ENCODE results near the gene CTNNA1.
"Not testable (repeated sequence)": the region's sequence is repeated elsewhere in the genome, so short reads cannot be mapped to it uniquely, and the experiment has no call there.

CTNNA1 gene

DNA sequence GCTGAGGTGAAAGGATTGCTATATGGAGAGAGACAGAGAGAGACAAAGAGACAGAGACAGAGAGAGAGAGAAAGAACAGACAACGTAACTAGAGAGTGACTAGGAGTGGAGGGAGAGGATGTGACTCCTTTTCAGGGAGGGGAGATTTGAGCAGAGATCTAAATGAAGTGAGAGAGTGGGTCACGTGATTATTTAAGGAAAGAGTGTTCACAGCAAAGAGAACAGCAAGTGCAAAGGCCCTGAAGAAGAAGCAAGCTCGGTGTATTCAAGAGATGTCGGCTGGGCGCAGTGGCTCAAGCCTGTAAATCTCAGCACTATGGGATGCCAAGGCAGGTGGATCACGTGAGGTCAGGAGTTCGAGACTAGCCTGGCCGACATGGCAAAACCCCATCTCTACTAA is 40.9 kb upstream of the CTNNA1 start:
- H3K4me1 ChIP-seq (ENCODE audit: control insufficient read depth, insufficient read depth, low read length), result peaks cover 1% of the 10 kb centered on the region; the same call in 1 of the 2 replicates
- H3K27me3 ChIP-seq (ENCODE audit: control insufficient read depth, insufficient read depth, low read length), result no peaks in the 10 kb centered on the region
- no CpG with 5 or more reads among the region's 8 CpGs for WGBS (ENCODE audit: insufficient coverage, insufficient read length)

GRCh38 chr5:138712791-138713190 is 40.4 kb upstream of the CTNNA1 start:
- no peaks in the 10 kb centered on the region for H3K36me3 ChIP-seq (ENCODE audit: control insufficient read depth, insufficient read depth, low read length)
- no peaks in the 10 kb centered on the region for H3K9me3 ChIP-seq (ENCODE audit: control insufficient read depth, insufficient read depth, low read length)
- DNase-seq (ENCODE audit: low read depth, low spot score), result no peak
- no peak overlapping the region for H3K27ac ChIP-seq (ENCODE audit: low read length)
- H3K4me3 ChIP-seq (ENCODE audit: low read length), result no peak overlapping the region
- WGBS (ENCODE audit: insufficient coverage, insufficient read length), result no CpG with 5 or more reads among the region's 5 CpGs
- H3K4me1 ChIP-seq (ENCODE audit: control insufficient read depth, insufficient read depth, low read length), result peaks cover 1% of the 10 kb centered on the region; the same call in 1 of the 2 replicates
- no peaks in the 10 kb centered on the region for H3K27me3 ChIP-seq (ENCODE audit: control insufficient read depth, insufficient read depth, low read length)

More for the DNA sequence above, 40.9 kb upstream of the CTNNA1 start:
- no peak for DNase-seq (ENCODE audit: low read depth, low spot score)
- H3K36me3 ChIP-seq (ENCODE audit: control insufficient read depth, insufficient read depth, low read length), result no peaks in the 10 kb centered on the region
- H3K9me3 ChIP-seq (ENCODE audit: control insufficient read depth, insufficient read depth, low read length), result no peaks in the 10 kb centered on the region
- no peak overlapping the region for H3K27ac ChIP-seq (ENCODE audit: low read length)
- no peak overlapping the region for H3K4me3 ChIP-seq (ENCODE audit: low read length)

DNA sequence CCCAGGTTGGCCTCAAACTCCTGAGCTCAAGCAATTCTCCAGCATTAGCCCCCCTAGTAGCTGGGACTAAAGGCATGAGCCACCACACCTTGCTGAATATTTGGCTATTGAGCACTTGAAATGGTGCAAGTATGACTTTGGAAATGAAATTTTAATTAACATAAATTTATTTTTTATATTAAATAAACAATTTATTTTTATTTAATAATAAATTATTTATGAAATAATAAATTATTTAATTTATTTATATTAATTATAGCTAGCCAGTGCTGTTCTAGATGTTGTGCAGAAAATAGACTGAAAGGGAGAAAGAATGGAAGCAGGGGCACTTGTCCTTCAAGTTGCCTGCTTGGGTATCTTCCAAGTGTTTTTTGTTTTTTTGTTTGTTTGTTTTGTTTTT is 40.0 kb upstream of the CTNNA1 start:
- no peak for DNase-seq (ENCODE audit: low read depth, low spot score)
- no peak overlapping the region for H3K27ac ChIP-seq (ENCODE audit: low read length)
- no peaks in the 10 kb centered on the region for H3K27me3 ChIP-seq (ENCODE audit: control insufficient read depth, insufficient read depth, low read length)
- H3K4me3 ChIP-seq (ENCODE audit: low read length), result no peak overlapping the region
- H3K4me1 ChIP-seq (ENCODE audit: control insufficient read depth, insufficient read depth, low read length), result peaks cover 1% of the 10 kb centered on the region; the same call in 1 of the 2 replicates
- no peaks in the 10 kb centered on the region for H3K9me3 ChIP-seq (ENCODE audit: control insufficient read depth, insufficient read depth, low read length)
- H3K36me3 ChIP-seq (ENCODE audit: control insufficient read depth, insufficient read depth, low read length), result no peaks in the 10 kb centered on the region

DNA sequence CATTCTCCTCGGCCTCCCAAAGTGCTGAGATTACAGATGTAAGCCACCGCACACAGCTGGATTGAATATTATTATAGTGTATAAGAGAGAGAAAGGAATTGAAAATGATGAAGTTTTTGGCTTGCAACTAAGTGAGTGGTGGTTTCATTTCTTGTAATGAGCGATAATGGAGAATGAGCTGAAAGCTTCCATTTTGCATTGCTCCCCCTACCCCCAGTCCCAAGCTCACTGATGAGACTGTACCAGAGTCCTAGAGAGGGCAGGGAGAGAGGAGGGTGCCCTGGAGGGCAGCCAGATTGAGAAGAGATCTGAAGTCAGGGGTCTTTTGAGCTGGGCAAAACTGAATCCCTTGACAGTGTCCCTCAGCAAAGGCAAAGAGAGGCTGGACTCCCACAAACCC is 38.5 kb upstream of the CTNNA1 start:
- no peaks in the 10 kb centered on the region; the same call in 1 of the 2 replicates for H3K9me3 ChIP-seq (ENCODE audit: control insufficient read depth, insufficient read depth, low read length)
- H3K27ac ChIP-seq (ENCODE audit: low read length), result no peak overlapping the region
- no peak for DNase-seq (ENCODE audit: low read depth, low spot score)
- 0 out of 2 replicates have a peak, but pooled peaks cover 3% of the 10 kb centered on the region for H3K4me1 ChIP-seq (ENCODE audit: control insufficient read depth, insufficient read depth, low read length)
- WGBS (ENCODE audit: insufficient coverage, insufficient read length), result no CpG with 5 or more reads among the region's 3 CpGs
- H3K4me3 ChIP-seq (ENCODE audit: low read length), result no peak overlapping the region
- no peaks in the 10 kb centered on the region for H3K27me3 ChIP-seq (ENCODE audit: control insufficient read depth, insufficient read depth, low read length)
- H3K36me3 ChIP-seq (ENCODE audit: control insufficient read depth, insufficient read depth, low read length), result no peaks in the 10 kb centered on the region

DNA sequence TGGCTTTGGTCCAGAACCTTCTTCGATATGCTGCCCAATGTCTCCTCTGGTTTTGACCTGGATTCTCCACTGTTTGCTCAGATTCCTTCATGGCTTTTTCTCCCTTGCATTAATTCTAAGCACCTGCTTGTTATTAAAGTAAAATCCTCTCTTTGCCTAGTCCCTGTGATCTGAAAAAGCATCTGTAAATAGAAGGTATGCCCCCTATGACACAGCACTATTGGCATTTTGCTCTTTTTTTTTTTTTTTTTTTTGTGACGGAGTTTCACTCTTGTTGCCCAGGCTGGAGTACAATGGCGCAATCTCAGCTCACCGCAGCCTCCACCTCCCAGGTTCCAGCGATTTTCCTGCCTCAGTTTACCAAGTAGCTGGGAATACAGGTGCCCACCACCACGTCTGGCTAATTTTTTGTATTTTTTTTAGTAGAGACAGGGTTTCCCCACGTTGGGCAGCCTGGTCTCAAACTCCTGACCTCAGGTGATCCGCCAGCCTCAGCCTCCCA is 37.2 kb upstream of the CTNNA1 start:
- WGBS (ENCODE audit: insufficient coverage, insufficient read length), result no CpG with 5 or more reads among the region's 8 CpGs
- not testable (repeated sequence) for H3K36me3 ChIP-seq (ENCODE audit: control insufficient read depth, insufficient read depth, low read length); H3K27ac ChIP-seq (ENCODE audit: low read length); H3K9me3 ChIP-seq (ENCODE audit: control insufficient read depth, insufficient read depth, low read length); DNase-seq (ENCODE audit: low read depth, low spot score); H3K4me3 ChIP-seq (ENCODE audit: low read length); H3K27me3 ChIP-seq (ENCODE audit: control insufficient read depth, insufficient read depth, low read length); H3K4me1 ChIP-seq (ENCODE audit: control insufficient read depth, insufficient read depth, low read length)

DNA sequence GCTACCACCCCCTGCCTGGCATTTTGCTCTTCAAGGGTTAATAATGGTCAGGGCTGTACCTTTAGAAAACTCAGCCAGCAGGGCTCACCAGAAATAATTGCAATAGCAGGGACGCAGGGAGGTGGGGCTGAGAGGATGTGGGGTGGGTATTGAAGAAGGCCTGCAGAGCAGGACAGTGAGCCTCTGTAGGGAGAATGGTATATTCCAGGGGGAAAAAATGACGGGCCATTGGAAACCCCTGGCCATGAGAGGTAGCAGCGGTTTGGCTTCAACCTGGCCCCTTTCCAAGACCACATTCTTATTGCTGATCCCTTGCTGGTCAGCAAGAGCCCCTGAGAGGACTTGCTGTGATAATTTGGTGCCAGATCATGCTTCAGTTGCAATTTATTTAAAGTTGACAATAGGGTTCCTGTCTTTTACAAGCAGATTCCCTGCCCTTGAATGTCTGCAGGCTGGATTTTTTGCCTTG is 36.7 kb upstream of the CTNNA1 start:
- Histone ChIP-seq H3K4me3 (ENCODE audit: low read length) (no peak overlapping the region), H3K9me3 (ENCODE audit: control insufficient read depth, insufficient read depth, low read length) (no peaks in the 10 kb centered on the region; the same call in 1 of the 2 replicates), H3K27me3 (ENCODE audit: control insufficient read depth, insufficient read depth, low read length) (no peaks in the 10 kb centered on the region), H3K36me3 (ENCODE audit: control insufficient read depth, insufficient read depth, low read length) (no peaks in the 10 kb centered on the region), H3K27ac (ENCODE audit: low read length) (no peak overlapping the region), H3K4me1 (ENCODE audit: control insufficient read depth, insufficient read depth, low read length) (0 out of 2 replicates have a peak, but pooled peaks cover 3% of the 10 kb centered on the region)
- WGBS (ENCODE audit: insufficient coverage, insufficient read length), result no CpG with 5 or more reads among the region's 3 CpGs
- no peak for DNase-seq (ENCODE audit: low read depth, low spot score)

DNA sequence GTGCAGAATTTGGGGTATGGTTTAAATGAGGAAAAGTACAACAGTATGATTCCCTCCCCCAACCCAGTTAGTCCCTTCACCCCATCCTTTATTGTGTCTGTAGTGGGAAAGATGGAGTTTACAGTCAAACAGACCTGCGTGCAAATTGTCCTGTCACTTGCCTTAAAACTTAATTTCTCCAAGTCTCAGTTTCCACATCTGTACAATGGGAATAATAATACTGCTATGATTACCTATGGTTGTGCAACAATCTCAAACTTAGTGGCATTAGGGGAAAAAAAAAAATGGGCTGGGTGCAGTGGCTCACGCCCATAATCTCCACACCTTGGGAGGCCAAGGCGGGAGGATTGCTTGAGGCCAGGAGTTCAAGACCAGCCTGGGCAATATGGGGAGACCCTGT is 35.8 kb upstream of the CTNNA1 start:
- H3K4me1 ChIP-seq (ENCODE audit: control insufficient read depth, insufficient read depth, low read length), result 0 out of 2 replicates have a peak, but pooled peaks cover 3% of the 10 kb centered on the region
- no peak overlapping the region for H3K4me3 ChIP-seq (ENCODE audit: low read length)
- H3K9me3 ChIP-seq (ENCODE audit: control insufficient read depth, insufficient read depth, low read length), result no peaks in the 10 kb centered on the region; the same call in 1 of the 2 replicates
- no peak for DNase-seq (ENCODE audit: low read depth, low spot score)
- no peaks in the 10 kb centered on the region for H3K27me3 ChIP-seq (ENCODE audit: control insufficient read depth, insufficient read depth, low read length)
- WGBS (ENCODE audit: insufficient coverage, insufficient read length), result no CpG with 5 or more reads among the region's 3 CpGs
- no peak overlapping the region for H3K27ac ChIP-seq (ENCODE audit: low read length)
- H3K36me3 ChIP-seq (ENCODE audit: control insufficient read depth, insufficient read depth, low read length), result no peaks in the 10 kb centered on the region

DNA sequence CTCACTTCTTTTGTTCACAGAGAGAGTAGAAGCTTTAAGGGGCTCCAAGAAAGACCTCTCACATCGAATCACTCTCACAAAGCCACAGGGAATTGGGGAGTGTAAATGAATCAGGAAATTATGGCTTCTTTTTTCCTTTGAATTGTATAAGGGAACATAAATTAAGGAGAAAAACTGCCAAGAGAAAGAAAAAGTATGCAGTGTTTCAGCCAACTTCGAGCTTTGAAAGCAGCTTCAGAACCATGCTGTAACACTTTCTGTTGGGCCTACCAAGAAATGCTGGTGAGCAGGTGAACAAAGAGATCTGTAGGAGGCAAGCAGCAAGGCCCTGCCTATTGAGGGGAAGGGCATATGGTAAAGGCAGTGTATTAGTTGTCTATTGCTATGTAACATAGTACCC is 33.4 kb upstream of the CTNNA1 start:
- no peaks in the 10 kb centered on the region; the same call in 1 of the 2 replicates for H3K9me3 ChIP-seq (ENCODE audit: control insufficient read depth, insufficient read depth, low read length)
- peaks cover 7% of the 10 kb centered on the region; the same call in 1 of the 2 replicates for H3K4me1 ChIP-seq (ENCODE audit: control insufficient read depth, insufficient read depth, low read length)
- H3K36me3 ChIP-seq (ENCODE audit: control insufficient read depth, insufficient read depth, low read length), result no peaks in the 10 kb centered on the region
- DNase-seq (ENCODE audit: low read depth, low spot score), result no peak
- H3K27me3 ChIP-seq (ENCODE audit: control insufficient read depth, insufficient read depth, low read length), result no peaks in the 10 kb centered on the region
- WGBS (ENCODE audit: insufficient coverage, insufficient read length), result no CpG with 5 or more reads among the region's 2 CpGs
- H3K4me3 ChIP-seq (ENCODE audit: low read length), result no peak overlapping the region
- H3K27ac ChIP-seq (ENCODE audit: low read length), result no peak overlapping the region

- peaks cover 9% of the 10 kb centered on the region; the same call in 1 of the 2 replicates for H3K4me1 ChIP-seq (ENCODE audit: control insufficient read depth, insufficient read depth, low read length)
- no CpG with 5 or more reads among the region's 2 CpGs for WGBS (ENCODE audit: insufficient coverage, insufficient read length)
- H3K27ac ChIP-seq (ENCODE audit: low read length), result no peak overlapping the region
- no peaks in the 10 kb centered on the region; the same call in 1 of the 2 replicates for H3K9me3 ChIP-seq (ENCODE audit: control insufficient read depth, insufficient read depth, low read length)
- H3K4me3 ChIP-seq (ENCODE audit: low read length), result no peak overlapping the region
- no peaks in the 10 kb centered on the region for H3K27me3 ChIP-seq (ENCODE audit: control insufficient read depth, insufficient read depth, low read length)
- no peak for DNase-seq (ENCODE audit: low read depth, low spot score)
- H3K36me3 ChIP-seq (ENCODE audit: control insufficient read depth, insufficient read depth, low read length), result no peaks in the 10 kb centered on the region
These were observed 32.4 kb upstream of the CTNNA1 start for GRCh38 chr5:138720840-138721239.

DNA sequence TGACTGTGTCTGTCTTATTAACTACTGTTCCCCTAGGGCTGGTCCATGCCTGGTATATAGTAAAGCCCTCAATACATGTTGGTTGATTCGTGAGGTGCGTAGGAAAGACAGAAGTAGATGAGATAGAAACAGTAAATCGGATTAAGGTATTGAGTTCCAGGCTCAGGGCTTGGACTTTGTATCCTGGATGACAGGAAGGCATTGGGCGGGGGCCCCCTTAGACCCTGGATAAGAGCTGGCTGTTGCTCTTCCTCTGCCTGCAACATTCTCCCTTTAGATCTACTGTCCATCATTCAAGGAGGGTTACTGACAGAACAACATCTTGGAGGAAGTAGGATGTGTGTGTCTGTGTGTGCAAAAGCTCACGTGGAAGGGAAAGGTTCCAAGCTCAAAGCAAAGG is 31.2 kb upstream of the CTNNA1 start:
- Histone ChIP-seq H3K4me3 (ENCODE audit: low read length) (no peak overlapping the region), H3K27me3 (ENCODE audit: control insufficient read depth, insufficient read depth, low read length) (no peaks in the 10 kb centered on the region), H3K36me3 (ENCODE audit: control insufficient read depth, insufficient read depth, low read length) (no peaks in the 10 kb centered on the region), H3K27ac (ENCODE audit: low read length) (no peak overlapping the region), H3K4me1 (ENCODE audit: control insufficient read depth, insufficient read depth, low read length) (peaks cover 10% of the 10 kb centered on the region; the same call in 1 of the 2 replicates), H3K9me3 (ENCODE audit: control insufficient read depth, insufficient read depth, low read length) (no peaks in the 10 kb centered on the region; the same call in 1 of the 2 replicates)
- DNase-seq (ENCODE audit: low read depth, low spot score), result no peak
- no CpG with 5 or more reads among the region's 5 CpGs for WGBS (ENCODE audit: insufficient coverage, insufficient read length)

Measured in iPS DF 6.9 (cell line).